Measurements from ENCODE around the gene DCAF11.

Gene DCAF11

DNA sequence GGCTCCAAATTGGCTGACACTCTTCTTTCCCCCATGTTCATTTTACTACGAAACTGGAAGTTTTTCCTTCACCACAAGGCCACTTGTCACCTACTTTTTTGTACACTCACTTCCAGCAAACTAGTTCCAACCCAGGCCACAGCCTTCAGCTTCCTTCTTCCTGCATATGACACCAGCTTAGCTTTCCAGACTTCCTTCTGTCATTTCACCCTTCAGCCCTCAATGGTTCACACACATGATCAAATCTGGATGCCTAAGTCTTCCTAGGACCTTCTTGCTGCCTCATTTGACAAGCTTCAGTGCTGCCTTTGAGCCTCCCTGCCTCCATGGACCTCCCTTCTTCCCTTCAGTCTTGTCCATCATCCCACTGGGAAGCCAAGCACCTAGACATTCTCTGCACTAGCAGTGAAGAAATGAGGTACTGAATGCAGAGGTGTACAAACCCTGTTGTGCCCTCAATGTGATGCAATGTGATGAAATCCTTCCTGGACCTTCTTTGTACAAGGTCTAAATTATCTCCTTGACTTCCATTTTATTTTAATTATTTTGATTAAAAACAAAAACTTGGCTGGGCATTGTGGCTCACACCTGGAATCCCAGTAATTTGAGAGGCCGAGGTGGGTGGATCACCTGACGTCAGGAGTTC lies 53.0 kb downstream of the DCAF11 start:
- H3K27ac ChIP-seq (ENCODE audit: low read depth, low read length, severe bottlenecking): no peak overlapping the region
- H3K4me1 ChIP-seq (ENCODE audit: control insufficient read depth, insufficient read depth, low read length, poor library complexity, severe bottlenecking): no peaks in the 10 kb centered on the region
- H3K9me3 ChIP-seq (ENCODE audit: control insufficient read depth, low read length): no peaks in the 10 kb centered on the region
- H3K36me3 ChIP-seq (ENCODE audit: control insufficient read depth, insufficient read depth, low read length): peaks cover 51% of the 10 kb centered on the region
- 89% methylated on average over 3 of the region's 3 CpGs for WGBS, 2 experiments (ENCODE audit: insufficient coverage in 2 of 2)
- no peak overlapping the region for H3K4me3 ChIP-seq (ENCODE audit: extremely low read depth, insufficient read depth, low read length, poor library complexity, severe bottlenecking)

DNA sequence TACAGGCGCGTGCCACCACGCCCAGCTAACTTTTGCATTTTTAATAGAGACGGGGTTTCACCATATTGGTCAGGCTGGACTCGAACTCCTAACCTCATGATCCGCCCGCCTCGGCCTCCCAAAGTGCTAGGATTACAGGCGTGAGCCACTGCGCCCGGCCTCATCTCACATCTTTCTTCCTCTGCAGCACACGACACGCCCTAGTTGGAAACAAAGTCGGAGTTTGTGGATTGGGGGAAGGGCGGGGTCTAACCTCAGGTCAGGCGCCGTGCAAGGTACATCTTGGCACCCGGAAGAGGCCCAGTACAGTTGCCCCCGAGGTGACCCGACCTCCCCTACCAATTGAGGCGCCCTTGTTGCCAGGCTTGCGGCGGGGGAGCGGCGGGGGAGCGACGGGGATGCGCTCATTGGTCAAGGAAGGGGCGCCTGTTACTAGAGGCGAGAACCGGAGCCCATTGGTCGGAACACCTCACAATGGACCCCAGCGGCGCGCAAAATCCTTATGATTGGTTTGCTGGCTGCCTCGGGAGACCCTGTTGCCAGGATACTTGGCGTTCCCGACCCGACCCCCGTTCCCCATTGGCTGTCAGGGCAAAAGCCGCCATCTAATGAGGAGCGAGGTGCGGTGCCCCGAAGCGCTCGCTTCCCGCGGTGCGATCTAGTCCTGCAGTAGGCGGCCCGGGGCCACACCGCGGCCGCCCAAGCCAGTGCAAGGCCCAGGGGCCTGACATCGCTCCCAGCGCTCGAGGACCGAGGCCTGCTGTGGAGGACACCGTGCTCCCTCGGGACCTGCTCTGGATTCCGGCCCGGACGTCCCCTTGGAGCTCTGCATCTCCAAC lies 57.1 kb downstream of the DCAF11 start, which contains the start of gene REC8:
Gene REC8, plus strand, starts transcription at position 659 of the 839 bp plus-strand sequence. CDS start 473 bp downstream, outside the sequence.
- Histone ChIP-seq H3K4me3 (ENCODE audit: extremely low read depth, insufficient read depth, low read length, poor library complexity, severe bottlenecking) (peak within 1 kb of the TSS; percentile 37), H3K9me3 (ENCODE audit: control insufficient read depth, low read length) (no peaks in the 10 kb centered on the region), H3K36me3 (ENCODE audit: control insufficient read depth, insufficient read depth, low read length) (peaks cover 13% of the 10 kb centered on the region), H3K27ac (ENCODE audit: low read depth, low read length, severe bottlenecking) (no peak within 1 kb of the TSS), H3K4me1 (ENCODE audit: control insufficient read depth, insufficient read depth, low read length, poor library complexity, severe bottlenecking) (no peaks in the 10 kb centered on the region)
- WGBS, 2 experiments (ENCODE audit: insufficient coverage in 2 of 2): 20 to 29% methylated on average over 47 to 59 of the region's 63 CpGs

DNA sequence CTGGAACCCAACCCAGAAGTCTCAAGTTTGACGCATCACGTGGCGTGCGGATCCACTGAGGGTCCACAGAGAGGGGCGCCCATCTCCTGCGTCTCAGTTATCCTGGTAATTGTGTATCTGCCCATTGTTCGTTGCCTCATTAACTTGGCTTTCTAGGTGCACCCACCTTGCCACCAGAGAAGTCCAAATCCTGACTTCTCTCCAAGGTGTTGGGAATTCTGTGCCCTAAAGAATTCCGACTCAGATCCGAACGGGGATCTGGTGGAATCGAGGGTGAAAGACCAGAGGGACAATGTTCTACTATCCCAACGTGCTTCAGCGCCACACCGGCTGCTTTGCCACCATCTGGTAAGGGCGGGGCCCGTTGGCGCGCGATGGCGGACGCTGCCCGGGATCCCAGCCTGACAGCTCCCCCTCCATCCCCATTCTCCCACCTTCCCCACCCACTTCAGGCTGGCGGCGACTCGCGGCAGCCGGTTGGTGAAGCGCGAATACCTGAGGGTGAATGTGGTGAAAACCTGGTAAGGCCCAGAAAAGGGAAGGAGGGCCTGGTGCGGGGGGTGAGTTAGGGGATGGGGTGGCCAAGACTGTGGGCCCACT lies 57.8 kb downstream of the DCAF11 start:
- 81 to 83% methylated on average over 20 to 26 of the region's 30 CpGs for WGBS, 2 experiments (ENCODE audit: insufficient coverage in 2 of 2)
- H3K4me1 ChIP-seq (ENCODE audit: control insufficient read depth, insufficient read depth, low read length, poor library complexity, severe bottlenecking): no peaks in the 10 kb centered on the region
- H3K9me3 ChIP-seq (ENCODE audit: control insufficient read depth, low read length): no peaks in the 10 kb centered on the region
- H3K36me3 ChIP-seq (ENCODE audit: control insufficient read depth, insufficient read depth, low read length): peaks cover 17% of the 10 kb centered on the region
- H3K4me3 ChIP-seq (ENCODE audit: extremely low read depth, insufficient read depth, low read length, poor library complexity, severe bottlenecking): peak overlapping the region; percentile 37
- H3K27ac ChIP-seq (ENCODE audit: low read depth, low read length, severe bottlenecking): no peak overlapping the region

DNA sequence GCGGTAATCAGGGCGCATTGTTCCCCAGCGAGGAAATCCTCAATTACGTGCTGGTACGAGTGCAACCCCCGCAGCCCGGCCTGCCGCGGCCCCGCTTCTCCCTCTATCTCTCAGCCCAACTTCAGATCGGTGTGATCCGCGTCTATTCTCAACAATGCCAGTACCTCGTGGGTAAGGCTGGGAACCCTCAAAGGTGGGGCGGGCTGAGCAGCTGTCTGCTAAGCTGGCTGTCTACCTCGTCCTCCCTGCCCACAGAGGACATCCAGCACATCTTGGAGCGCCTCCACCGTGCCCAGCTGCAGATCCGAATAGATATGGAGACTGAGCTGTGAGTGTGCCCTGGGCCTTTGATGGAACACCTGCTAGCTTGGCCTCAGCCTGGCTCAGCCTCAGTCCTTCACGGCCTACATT lies 58.3 kb downstream of the DCAF11 start:
- WGBS, 2 experiments (ENCODE audit: insufficient coverage in 2 of 2): 94 to 98% methylated on average over 15 to 20 of the region's 20 CpGs
- Histone ChIP-seq H3K27ac (ENCODE audit: low read depth, low read length, severe bottlenecking) (no peak overlapping the region), H3K4me1 (ENCODE audit: control insufficient read depth, insufficient read depth, low read length, poor library complexity, severe bottlenecking) (no peaks in the 10 kb centered on the region), H3K9me3 (ENCODE audit: control insufficient read depth, low read length) (no peaks in the 10 kb centered on the region), H3K4me3 (ENCODE audit: extremely low read depth, insufficient read depth, low read length, poor library complexity, severe bottlenecking) (peak overlapping the region; percentile 37), H3K36me3 (ENCODE audit: control insufficient read depth, insufficient read depth, low read length) (peaks cover 18% of the 10 kb centered on the region)

Data from mesodermal cell (in vitro differentiated cells).